ENCODE measurements around the gene CANT1. TPM values are rescaled to one million over a fixed set of nuclear protein-coding genes. Genes with fewer than 3 reads are reported as not detected.

CANT1 gene
- total RNA-seq, 1 donor from 2014 or later = 72.1 TPM

DNA sequence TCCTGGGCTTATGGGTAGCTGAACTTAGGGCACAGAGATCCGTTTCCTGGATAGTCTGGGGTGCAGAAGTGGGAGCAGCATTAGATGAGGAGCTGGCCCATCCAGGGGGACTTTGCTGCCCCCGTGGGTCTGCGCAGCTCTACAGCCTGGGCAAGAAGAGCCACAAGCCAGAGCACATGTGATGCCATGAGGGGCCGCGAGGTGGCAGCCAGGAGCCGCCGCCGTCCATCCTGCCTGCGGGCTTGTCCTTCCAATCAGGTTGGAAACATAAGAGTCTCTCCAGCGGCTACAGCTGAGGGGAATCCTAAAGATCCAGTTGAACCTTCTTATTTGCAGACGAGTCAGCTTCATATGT, 36.3 kb upstream of the CANT1 start:
- Histone ChIP-seq H3K27ac (ENCODE audit: low read depth, low read length) (no peak overlapping the region), H3K79me2 (ENCODE audit: insufficient read depth, low read length) (no peaks in the 10 kb centered on the region), H3K9me3 (ENCODE audit: insufficient read depth, low read depth, low read length) (no peaks in the 10 kb centered on the region), H3K36me3 (ENCODE audit: insufficient read depth, low read length) (no peaks in the 10 kb centered on the region), H2AFZ (ENCODE audit: low read depth, low read length) (no peak overlapping the region), H4K20me1 (ENCODE audit: insufficient read depth, low read length) (peaks cover 8% of the 10 kb centered on the region), H3K4me1 (ENCODE audit: insufficient read depth, low read length) (peaks cover 6% of the 10 kb centered on the region), H3K27me3 (ENCODE audit: insufficient read depth, low read length) (peaks cover 2% of the 10 kb centered on the region), H3K4me2 (ENCODE audit: low read length) (no peak overlapping the region), H3K4me3 (ENCODE audit: insufficient read depth, low read depth, low read length) (no peak overlapping the region), H3K9ac (ENCODE audit: low read length) (no peak overlapping the region)
- Mint-ChIP-seq H3K27me3 (ENCODE audit: low read depth, unreplicated experiment) (peaks cover 47% of the 10 kb centered on the region), H3K36me3 (ENCODE audit: low read depth, unreplicated experiment) (no peaks in the 10 kb centered on the region), H3K4me3 (ENCODE audit: unreplicated experiment) (no peak overlapping the region), H3K27ac (ENCODE audit: unreplicated experiment) (no peak overlapping the region), H3K9me3 (ENCODE audit: unreplicated experiment) (no peaks in the 10 kb centered on the region), H3K4me1 (ENCODE audit: low read depth, unreplicated experiment) (no peaks in the 10 kb centered on the region)
- no peak for DNase-seq (ENCODE audit: low read depth)
- TF ChIP-seq, protein P1, sequence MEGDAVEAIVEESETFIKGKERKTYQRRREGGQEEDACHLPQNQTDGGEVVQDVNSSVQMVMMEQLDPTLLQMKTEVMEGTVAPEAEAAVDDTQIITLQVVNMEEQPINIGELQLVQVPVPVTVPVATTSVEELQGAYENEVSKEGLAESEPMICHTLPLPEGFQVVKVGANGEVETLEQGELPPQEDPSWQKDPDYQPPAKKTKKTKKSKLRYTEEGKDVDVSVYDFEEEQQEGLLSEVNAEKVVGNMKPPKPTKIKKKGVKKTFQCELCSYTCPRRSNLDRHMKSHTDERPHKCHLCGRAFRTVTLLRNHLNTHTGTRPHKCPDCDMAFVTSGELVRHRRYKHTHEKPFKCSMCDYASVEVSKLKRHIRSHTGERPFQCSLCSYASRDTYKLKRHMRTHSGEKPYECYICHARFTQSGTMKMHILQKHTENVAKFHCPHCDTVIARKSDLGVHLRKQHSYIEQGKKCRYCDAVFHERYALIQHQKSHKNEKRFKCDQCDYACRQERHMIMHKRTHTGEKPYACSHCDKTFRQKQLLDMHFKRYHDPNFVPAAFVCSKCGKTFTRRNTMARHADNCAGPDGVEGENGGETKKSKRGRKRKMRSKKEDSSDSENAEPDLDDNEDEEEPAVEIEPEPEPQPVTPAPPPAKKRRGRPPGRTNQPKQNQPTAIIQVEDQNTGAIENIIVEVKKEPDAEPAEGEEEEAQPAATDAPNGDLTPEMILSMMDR (IDR thresholded peaks at IDR 0.05; ENCODE audit: insufficient read depth, low read depth, low read length) = peak; percentile 76
- no peak for TF ChIP-seq EZH2 (IDR thresholded peaks at IDR 0.05; ENCODE audit: insufficient read depth, low read length)
- no peak for FAIRE-seq

DNA sequence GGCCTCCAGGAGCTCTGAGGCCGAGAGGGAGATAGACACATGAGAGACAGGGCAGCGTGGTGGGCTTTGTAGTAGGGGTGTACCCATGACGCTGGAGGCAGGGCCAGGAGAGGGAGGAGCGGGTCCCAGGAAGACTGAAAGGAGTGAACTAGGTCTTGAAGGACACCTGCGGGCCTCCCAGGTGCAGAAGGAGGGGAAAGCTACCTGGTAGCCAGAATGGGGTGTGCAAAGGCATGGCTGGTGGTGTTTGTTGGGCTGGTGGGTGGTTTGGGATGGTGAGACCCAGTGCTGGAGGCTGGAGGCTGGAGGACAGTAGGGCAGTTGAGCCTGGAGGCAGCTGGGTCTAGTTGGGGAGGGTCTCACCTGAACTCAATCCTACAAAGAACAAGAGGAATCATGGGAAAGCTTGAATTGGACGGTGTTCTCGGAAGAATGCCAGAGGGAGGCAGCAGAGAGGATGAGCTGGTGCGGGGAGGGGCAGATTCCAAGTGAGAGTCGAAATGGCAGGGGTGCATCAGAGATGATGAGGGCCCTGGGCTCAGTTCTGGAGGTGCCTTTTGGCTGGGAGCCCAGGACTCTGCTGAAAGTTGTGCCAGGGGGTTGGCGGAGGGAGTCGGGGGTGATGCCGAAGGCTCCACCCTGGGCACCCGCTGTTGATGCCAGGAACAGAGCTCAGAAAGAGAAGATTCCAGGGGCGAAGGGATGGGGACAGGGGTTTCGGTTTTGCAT, 35.6 kb upstream of the CANT1 start:
- Histone ChIP-seq H3K27me3 (ENCODE audit: insufficient read depth, low read length) (peaks cover 2% of the 10 kb centered on the region), H3K9me3 (ENCODE audit: insufficient read depth, low read depth, low read length) (no peaks in the 10 kb centered on the region), H3K9ac (ENCODE audit: low read length) (no peak overlapping the region), H3K4me2 (ENCODE audit: low read length) (no peak overlapping the region), H3K27ac (ENCODE audit: low read depth, low read length) (no peak overlapping the region), H3K36me3 (ENCODE audit: insufficient read depth, low read length) (no peaks in the 10 kb centered on the region), H3K79me2 (ENCODE audit: insufficient read depth, low read length) (no peaks in the 10 kb centered on the region), H2AFZ (ENCODE audit: low read depth, low read length) (no peak overlapping the region), H3K4me3 (ENCODE audit: insufficient read depth, low read depth, low read length) (no peak overlapping the region), H4K20me1 (ENCODE audit: insufficient read depth, low read length) (peaks cover 8% of the 10 kb centered on the region), H3K4me1 (ENCODE audit: insufficient read depth, low read length) (peaks cover 6% of the 10 kb centered on the region)
- H3K36me3 Mint-ChIP-seq (ENCODE audit: low read depth, unreplicated experiment) = no peaks in the 10 kb centered on the region
- no peak for DNase-seq (ENCODE audit: low read depth)
- no peaks in the 10 kb centered on the region for H3K9me3 Mint-ChIP-seq (ENCODE audit: unreplicated experiment)
- peak overlapping the region; percentile 29 for H3K4me3 Mint-ChIP-seq (ENCODE audit: unreplicated experiment)
- no peak for TF ChIP-seq EZH2 (IDR thresholded peaks at IDR 0.05; ENCODE audit: insufficient read depth, low read length)
- TF ChIP-seq, protein P1 (IDR thresholded peaks at IDR 0.05; ENCODE audit: insufficient read depth, low read depth, low read length) = no peak
- no peak overlapping the region for H3K27ac Mint-ChIP-seq (ENCODE audit: unreplicated experiment)
- H3K4me1 Mint-ChIP-seq (ENCODE audit: low read depth, unreplicated experiment) = no peaks in the 10 kb centered on the region
- peaks cover 46% of the 10 kb centered on the region for H3K27me3 Mint-ChIP-seq (ENCODE audit: low read depth, unreplicated experiment)
- no peak for FAIRE-seq

DNA sequence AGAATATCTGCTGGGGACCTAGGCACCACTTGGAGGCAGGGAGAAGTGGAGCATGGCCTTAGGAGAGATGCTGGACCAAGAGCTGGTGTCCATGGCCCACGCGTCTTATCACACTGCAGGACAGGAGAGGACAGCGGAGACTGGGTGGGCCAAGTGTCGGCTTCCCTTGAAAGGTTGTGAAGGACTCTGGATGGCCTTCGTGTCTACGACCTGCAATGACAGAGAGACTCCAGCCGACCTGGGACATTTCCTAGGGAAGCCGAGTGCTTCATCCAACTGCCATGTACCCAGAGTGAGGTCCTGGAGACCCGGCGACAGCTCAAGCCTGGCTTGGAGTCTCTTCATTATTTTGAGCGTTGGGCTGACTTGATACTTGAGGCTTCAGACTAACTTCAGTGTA, 34.9 kb upstream of the CANT1 start:
- Histone ChIP-seq H3K79me2 (ENCODE audit: insufficient read depth, low read length) (no peaks in the 10 kb centered on the region), H3K4me1 (ENCODE audit: insufficient read depth, low read length) (peaks cover 6% of the 10 kb centered on the region), H3K4me2 (ENCODE audit: low read length) (no peak overlapping the region), H3K9me3 (ENCODE audit: insufficient read depth, low read depth, low read length) (no peaks in the 10 kb centered on the region), H3K36me3 (ENCODE audit: insufficient read depth, low read length) (no peaks in the 10 kb centered on the region), H3K27me3 (ENCODE audit: insufficient read depth, low read length) (peaks cover 2% of the 10 kb centered on the region), H4K20me1 (ENCODE audit: insufficient read depth, low read length) (peaks cover 8% of the 10 kb centered on the region), H2AFZ (ENCODE audit: low read depth, low read length) (no peak overlapping the region), H3K4me3 (ENCODE audit: insufficient read depth, low read depth, low read length) (no peak overlapping the region), H3K27ac (ENCODE audit: low read depth, low read length) (no peak overlapping the region), H3K9ac (ENCODE audit: low read length) (no peak overlapping the region)
- H3K9me3 Mint-ChIP-seq (ENCODE audit: unreplicated experiment) = no peaks in the 10 kb centered on the region
- H3K27me3 Mint-ChIP-seq (ENCODE audit: low read depth, unreplicated experiment) = peaks cover 44% of the 10 kb centered on the region
- TF ChIP-seq EZH2 (IDR thresholded peaks at IDR 0.05; ENCODE audit: insufficient read depth, low read length) = no peak
- TF ChIP-seq, protein P1 (IDR thresholded peaks at IDR 0.05; ENCODE audit: insufficient read depth, low read depth, low read length) = no peak
- no peak overlapping the region for H3K27ac Mint-ChIP-seq (ENCODE audit: unreplicated experiment)
- no peaks in the 10 kb centered on the region for H3K4me1 Mint-ChIP-seq (ENCODE audit: low read depth, unreplicated experiment)
- no peak overlapping the region for H3K4me3 Mint-ChIP-seq (ENCODE audit: unreplicated experiment)
- DNase-seq (ENCODE audit: low read depth) (no peak), FAIRE-seq (no peak)
- H3K36me3 Mint-ChIP-seq (ENCODE audit: low read depth, unreplicated experiment) = no peaks in the 10 kb centered on the region

Measured in astrocyte (in vitro differentiated cells and primary cell).